MCF 10A (cell line): ENCODE data around the gene RPRD2. TPM values are rescaled to one million over a fixed set of nuclear protein-coding genes. Genes with fewer than 3 reads are reported as not detected.
"Not testable (repeated sequence)": the region's sequence is repeated elsewhere in the genome, so short reads cannot be mapped to it uniquely, and the experiment has no call there.

Experiments used
- Bru-seq: library from RNA; stranded (reverse); fragments of 400-500 nt; gene quantifications from one replicate; lab custom pipeline; 2021; lab: Mats Ljungman, UMichigan
- BruChase-seq, 2 experiments: library from RNA; stranded (reverse); fragments of 400-500 nt; gene quantifications; one replicate each; lab custom pipeline; 2021; lab: Mats Ljungman, UMichigan
- BruUV-seq: library from RNA; stranded (reverse); fragments of 400-500 nt; replicated peaks from 2 replicates; lab custom pipeline; 2021; lab: Mats Ljungman, UMichigan
- CTCF ChIA-PET: fragments of 300-600 bp; sonication (Branson Sonifier 250); formaldehyde crosslinking; extraction: SDS; loops from one replicate; lab custom pipeline; 2021; ENCODE audit warnings: antibody characterized with exemption, inconsistent platforms; lab: Yijun Ruan, JAX
- POLR2A ChIA-PET: fragments of 300-600, 350-650 bp; sonication (Branson Sonifier 250); formaldehyde crosslinking; extraction: SDS; loops from one replicate; lab custom pipeline; 2020; ENCODE audit warnings: antibody characterized with exemption, inconsistent platforms; lab: Yijun Ruan, JAX
- DNase-seq: peaks from one replicate; pipeline ENCODE4 v3.0.0-alpha.2; 2018; ENCODE audit not compliant: unreplicated experiment
- H3K27ac Mint-ChIP-seq: one replicate; pipeline ENCODE4 v1.8.0; 2022; ENCODE audit warnings: mild to moderate bottlenecking, low read depth, mixed read lengths; ENCODE audit not compliant: unreplicated experiment
- H3K27me3 Mint-ChIP-seq: one replicate; pipeline ENCODE4 v1.8.0; 2022; ENCODE audit warnings: mixed read lengths; ENCODE audit not compliant: insufficient read depth, unreplicated experiment
- H3K36me3 Mint-ChIP-seq: one replicate; pipeline ENCODE4 v1.8.0; 2022; ENCODE audit warnings: mild to moderate bottlenecking, moderate library complexity, mixed read lengths; ENCODE audit not compliant: insufficient read depth, unreplicated experiment
- H3K4me1 Mint-ChIP-seq: one replicate; pipeline ENCODE4 v1.8.0; 2022; ENCODE audit warnings: mixed read lengths; ENCODE audit not compliant: insufficient read depth, unreplicated experiment
- H3K4me3 Mint-ChIP-seq: one replicate; pipeline ENCODE4 v1.8.0; 2022; ENCODE audit warnings: mild to moderate bottlenecking, moderate library complexity, mixed read lengths; ENCODE audit not compliant: unreplicated experiment
- H3K9me3 Mint-ChIP-seq: one replicate; pipeline ENCODE4 v1.8.0; 2022; ENCODE audit warnings: mixed read lengths; ENCODE audit not compliant: unreplicated experiment
- CTCF ChIP-seq: fragments of 200-600 bp; IDR thresholded peaks from one replicate; pipeline ENCODE4 v1.8.0; 2022; ENCODE audit warnings: antibody characterized with exemption, mild to moderate bottlenecking; ENCODE audit not compliant: unreplicated experiment
- intact Hi-C: fragments of 100-400 bp; cut with micrococcal nuclease; formaldehyde crosslinking; loops from 2 replicates; pipeline ENCODE4 v1.14.1; 2022
- long read RNA-seq: library from polyadenylated mRNA; stranded (forward); transcript quantifications from one replicate; pipeline ENCODE4 v2.0.0, GENCODE V29; 2022
- total RNA-seq: library from RNA; stranded (reverse); gene quantifications from 2 replicates; pipeline ENCODE4 v1.2.3, GENCODE V29; 2022

Gene RPRD2
- total RNA-seq, result 35.2 and 37.4 TPM in 2 replicates
- Bru-seq, nascent RNA, result percentile 83 among the genes with signal in this experiment
- percentile 84 among the genes with signal in this experiment for BruChase-seq, experiment 1, labeled RNA remaining after a 6-hour chase
- BruChase-seq, experiment 2, labeled RNA remaining after a 2-hour chase, result percentile 84 among the genes with signal in this experiment
- long read RNA-seq, full-length matches to known transcripts, result 20 of 62 reads
- long read RNA-seq, partial matches to known transcripts, result 1 of 62 reads
- long read RNA-seq, other reads (novel, unspliced or antisense), result 41 of 62 reads

- Mint-ChIP-seq H3K27ac (peak within 1 kb of the TSS; percentile 97), H3K9me3 (no peaks in the 10 kb centered on the region), H3K4me3 (peak within 1 kb of the TSS; percentile 92), H3K36me3 (peaks cover 19% of the 10 kb centered on the region), H3K27me3 (no peaks in the 10 kb centered on the region), H3K4me1 (peaks cover 19% of the 10 kb centered on the region)
- peak; percentile 100 for DNase-seq
- CTCF ChIA-PET, result interaction anchor here (0.5 to 1.9 kb wide), 5 partner anchors 22 to 108 kb away, joined by 3 to 6 read pairs (median 3); no protein-coding TSS in a partner anchor
- POLR2A ChIA-PET, result interaction anchor here (0.6 to 5.2 kb wide), 77 partner anchors 9 to 1185 kb away, joined by 3 to 90 read pairs (median 5); partner anchors contain the start of genes ADAMTSL4, ANP32E, APH1A and C1orf54
- TF ChIP-seq CTCF, result no peak
- intact Hi-C loops, result loop anchor here (1.0 kb wide), 1 partner anchor 67 kb away; no protein-coding TSS in a partner anchor
- BruUV-seq, result TSS peak; percentile 86
Measured at GRCh38 chr1:150363426-150364230, at the start of gene RPRD2. RPRD2 (plus strand) TSS chr1:150364147; CDS start chr1:150364715, 568 bp downstream.

- H3K4me1 Mint-ChIP-seq, intact Hi-C loops, H3K9me3 Mint-ChIP-seq, BruUV-seq, POLR2A ChIA-PET, DNase-seq, H3K4me3 Mint-ChIP-seq, H3K27ac Mint-ChIP-seq, H3K36me3 Mint-ChIP-seq, H3K27me3 Mint-ChIP-seq: not testable (repeated sequence)
- CTCF ChIA-PET, result interaction anchor here (0.7 kb wide), 1 partner anchor 1586 kb away, joined by 3 read pairs; no protein-coding TSS in a partner anchor
Measured at GRCh38 chr1:150314691-150315090, 49.3 kb upstream of the RPRD2 start.

GRCh38 chr1:150320667-150320978, 43.3 kb upstream of the RPRD2 start:
- peak overlapping the region; percentile 98 for H3K4me3 Mint-ChIP-seq
- H3K27ac Mint-ChIP-seq, result peak overlapping the region; percentile 95
- POLR2A ChIA-PET, result interaction anchor here (0.6 to 2.4 kb wide), 17 partner anchors 9 to 739 kb away, joined by 3 to 40 read pairs (median 4); partner anchors contain the start of genes APH1A, MRPS21 and RPRD2
- TF ChIP-seq CTCF, result no peak
- peaks cover 1% of the 10 kb centered on the region for H3K4me1 Mint-ChIP-seq
- no peak for DNase-seq
- CTCF ChIA-PET, result interaction anchor here (0.7 to 1.5 kb wide), 3 partner anchors 39 to 1142 kb away, joined by 3 to 5 read pairs (median 3); no protein-coding TSS in a partner anchor
- intact Hi-C loops, result loop anchor here (2.0 kb wide), 1 partner anchor 66 kb away; no protein-coding TSS in a partner anchor
- BruUV-seq, result no TSS peak
- H3K9me3 Mint-ChIP-seq, result no peaks in the 10 kb centered on the region
- H3K36me3 Mint-ChIP-seq, result peaks cover 21% of the 10 kb centered on the region
- H3K27me3 Mint-ChIP-seq, result no peaks in the 10 kb centered on the region

- peak overlapping the region; percentile 98 for H3K4me3 Mint-ChIP-seq
- H3K27ac Mint-ChIP-seq, result peak overlapping the region; percentile 95
- H3K36me3 Mint-ChIP-seq, result peaks cover 32% of the 10 kb centered on the region
- POLR2A ChIA-PET, result interaction anchor here (0.6 to 2.4 kb wide), 14 partner anchors 10 to 307 kb away, joined by 3 to 40 read pairs (median 5); partner anchors contain the start of genes ENSA, MRPS21 and RPRD2
- BruUV-seq, result TSS peak; percentile 80
- no peaks in the 10 kb centered on the region for H3K9me3 Mint-ChIP-seq
- H3K27me3 Mint-ChIP-seq, result no peaks in the 10 kb centered on the region
- CTCF ChIA-PET, result interaction anchor here (0.7 to 1.5 kb wide), 2 partner anchors 14 to 40 kb away, joined by 3 to 5 read pairs; no protein-coding TSS in a partner anchor
- H3K4me1 Mint-ChIP-seq, result peaks cover 10% of the 10 kb centered on the region
- intact Hi-C loops, result loop anchor here (2.0 kb wide), 1 partner anchor 67 kb away; no protein-coding TSS in a partner anchor
- no peak for DNase-seq
- no peak for TF ChIP-seq CTCF
Measured at GRCh38 chr1:150321826-150322166, 42.2 kb upstream of the RPRD2 start.
